ENCODE measurements around the gene BCL2L15.
"Not testable (repeated sequence)": the region's sequence is repeated elsewhere in the genome, so short reads cannot be mapped to it uniquely, and the experiment has no call there.

BCL2L15 gene

GRCh38 chr1:113868387-113869083 is 18.8 kb downstream of the BCL2L15 start:
- no peak for DNase-seq

DNA sequence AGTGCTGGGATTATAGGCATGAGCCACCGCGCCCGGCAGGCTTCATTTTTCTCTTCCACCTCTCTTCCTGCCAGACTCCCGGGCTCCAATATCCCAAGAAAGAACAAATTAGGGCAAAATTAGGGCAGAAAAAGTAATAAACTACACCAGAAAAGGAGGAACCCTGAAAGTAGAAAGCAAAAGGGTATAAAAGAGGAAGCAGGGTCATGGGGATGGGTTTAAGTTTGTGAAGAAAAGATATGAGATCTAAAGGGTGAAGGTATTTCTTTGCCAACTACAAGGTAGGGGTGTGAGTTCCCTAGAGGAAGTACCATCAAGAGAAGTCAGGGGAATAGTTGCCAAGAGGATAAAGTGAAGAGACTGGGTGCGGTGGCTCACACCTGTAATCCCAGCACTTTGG is 25.7 kb downstream of the BCL2L15 start:
- DNase-seq = no peak

- DNase-seq = no peak
Measured at GRCh38 chr1:113860891-113861290, 26.5 kb downstream of the BCL2L15 start.

DNA sequence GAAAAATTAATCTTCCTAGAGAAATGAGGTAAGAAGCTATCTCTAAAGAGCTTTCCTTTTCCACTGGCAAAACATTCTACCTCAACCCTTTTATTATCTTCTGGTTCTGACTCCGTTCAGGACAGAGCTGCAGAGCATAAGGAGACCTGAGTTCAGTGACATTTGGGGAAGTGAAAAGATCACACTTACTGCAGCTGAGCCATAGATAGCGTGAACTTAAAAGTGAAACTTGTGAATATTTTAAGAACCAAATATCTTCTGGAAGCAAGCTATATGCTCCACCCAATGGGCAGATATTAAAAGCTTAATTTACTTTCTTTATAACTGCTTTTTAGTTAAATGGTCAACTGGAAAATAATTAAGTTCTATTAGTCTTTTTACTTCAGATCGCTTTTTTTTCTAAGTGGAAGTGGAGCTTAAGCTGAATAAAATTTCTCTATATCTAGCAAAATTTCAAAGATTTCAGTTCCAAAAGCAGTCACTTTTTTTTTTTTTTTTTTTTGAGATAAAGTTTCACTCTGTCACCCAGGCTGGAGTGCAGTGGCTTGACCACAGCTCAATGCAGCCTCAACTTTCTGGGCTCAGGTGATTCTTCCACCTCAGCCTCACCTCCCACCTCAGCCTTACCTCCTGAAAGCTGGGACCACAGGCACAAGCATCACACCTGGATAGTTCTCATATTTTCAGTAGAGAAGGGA is 27.8 kb downstream of the BCL2L15 start:
- DNase-seq = no peak

DNA sequence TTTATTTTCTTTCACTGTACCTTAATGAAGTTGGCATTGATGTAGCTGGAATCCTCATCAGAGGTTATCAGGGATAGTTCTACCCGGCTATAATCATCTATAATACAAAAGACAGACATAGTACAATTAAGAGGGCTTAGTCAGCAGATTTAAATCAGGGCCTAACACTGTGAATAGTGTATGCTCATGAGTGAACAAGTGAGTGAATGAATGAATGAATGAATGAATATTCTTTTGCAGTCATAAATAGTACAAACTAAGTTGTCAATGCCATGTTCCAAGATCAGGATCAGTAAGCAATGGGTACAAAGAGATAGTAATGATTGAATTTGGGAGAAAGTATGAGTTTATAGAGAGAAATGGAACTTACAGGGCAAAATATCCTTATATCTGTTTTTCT is 28.4 kb downstream of the BCL2L15 start:
- no peak for DNase-seq

DNA sequence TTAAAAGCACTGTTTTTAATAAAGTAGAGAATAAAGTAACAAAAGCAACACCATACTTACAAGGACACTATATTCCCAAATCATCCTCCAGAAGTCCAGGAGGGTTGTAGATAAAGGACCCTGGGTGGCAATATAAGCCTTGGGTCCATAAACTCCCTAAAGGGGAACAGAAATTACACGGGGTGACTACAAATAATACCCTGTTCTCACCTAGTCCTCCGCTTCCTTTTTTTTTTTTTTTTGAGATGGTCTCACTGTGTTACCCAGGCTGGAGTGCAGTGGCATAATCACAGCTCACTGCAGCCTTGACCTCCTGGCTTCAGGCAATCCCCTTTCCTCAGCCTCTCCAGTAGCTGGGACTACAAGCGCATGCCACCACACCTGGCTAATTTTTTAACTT is 29.0 kb downstream of the BCL2L15 start:
- no peak for DNase-seq

DNA sequence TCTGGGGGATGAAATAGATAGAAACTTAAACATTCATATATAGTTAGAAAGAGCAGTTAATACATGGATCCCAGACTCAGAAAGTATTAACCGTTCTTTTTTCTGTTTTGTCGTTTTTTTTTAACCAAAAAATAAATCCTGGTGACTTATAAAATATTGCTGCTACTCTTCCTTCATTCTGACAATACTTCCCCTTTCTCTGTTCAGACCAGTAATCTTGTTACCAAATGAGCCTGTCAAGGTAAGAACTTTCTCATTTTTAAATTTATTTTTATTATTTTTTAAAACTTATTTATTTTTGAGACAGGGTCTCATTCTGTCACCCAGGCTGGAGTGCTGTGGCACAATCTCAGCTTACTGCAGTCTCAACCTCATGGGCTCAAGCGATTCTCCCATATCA is 29.6 kb downstream of the BCL2L15 start:
- no peak for DNase-seq

- DNase-seq = no peak
Measured at GRCh38 chr1:113856401-113856790, 31.0 kb downstream of the BCL2L15 start.

- DNase-seq = no peak
Measured at GRCh38 chr1:113855630-113856400, 31.6 kb downstream of the BCL2L15 start.

- no peak for DNase-seq
Measured at GRCh38 chr1:113854234-113854633, 33.1 kb downstream of the BCL2L15 start.

DNA sequence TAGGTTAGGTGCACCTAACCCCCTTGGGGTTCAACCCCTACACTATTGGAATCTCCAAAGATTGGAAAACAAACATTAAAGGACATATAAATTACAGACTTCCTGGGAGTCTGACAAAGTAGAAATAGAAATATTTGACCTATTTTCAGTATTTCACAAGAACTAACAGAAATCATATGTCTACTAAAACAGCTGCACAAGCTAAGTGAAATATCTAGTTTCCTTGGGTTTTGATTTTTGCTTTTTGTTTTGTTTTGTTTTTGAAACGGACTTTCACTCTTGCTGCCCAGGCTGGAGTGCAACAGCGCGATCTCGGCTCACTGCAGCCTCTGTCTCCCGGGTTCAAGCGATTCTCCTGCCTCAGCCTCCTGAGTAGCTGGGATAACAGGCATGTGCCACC is 34.7 kb downstream of the BCL2L15 start:
- DNase-seq = not testable (repeated sequence)

- DNase-seq = no peak
Measured at GRCh38 chr1:113850127-113850796, 37.1 kb downstream of the BCL2L15 start.

DNA sequence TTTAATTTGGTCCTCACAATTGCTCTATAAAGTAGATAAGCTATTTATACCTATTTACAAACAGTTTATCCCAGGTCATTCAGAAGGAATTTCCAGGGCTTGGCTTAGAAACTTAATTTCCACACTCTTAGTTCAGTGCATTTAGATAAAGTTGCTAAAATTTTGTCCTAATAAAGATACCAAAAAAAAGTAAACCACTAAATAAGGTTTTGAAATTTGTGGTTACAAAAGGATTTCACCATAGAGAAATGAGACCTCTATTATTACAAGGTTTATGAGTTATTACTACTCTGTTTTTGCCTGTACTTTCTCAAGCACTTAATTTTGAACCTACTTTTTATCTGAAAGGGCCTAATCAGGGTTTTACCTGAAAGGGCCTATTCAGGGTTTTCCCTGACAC is 38.3 kb downstream of the BCL2L15 start:
- DNase-seq = no peak

DNA sequence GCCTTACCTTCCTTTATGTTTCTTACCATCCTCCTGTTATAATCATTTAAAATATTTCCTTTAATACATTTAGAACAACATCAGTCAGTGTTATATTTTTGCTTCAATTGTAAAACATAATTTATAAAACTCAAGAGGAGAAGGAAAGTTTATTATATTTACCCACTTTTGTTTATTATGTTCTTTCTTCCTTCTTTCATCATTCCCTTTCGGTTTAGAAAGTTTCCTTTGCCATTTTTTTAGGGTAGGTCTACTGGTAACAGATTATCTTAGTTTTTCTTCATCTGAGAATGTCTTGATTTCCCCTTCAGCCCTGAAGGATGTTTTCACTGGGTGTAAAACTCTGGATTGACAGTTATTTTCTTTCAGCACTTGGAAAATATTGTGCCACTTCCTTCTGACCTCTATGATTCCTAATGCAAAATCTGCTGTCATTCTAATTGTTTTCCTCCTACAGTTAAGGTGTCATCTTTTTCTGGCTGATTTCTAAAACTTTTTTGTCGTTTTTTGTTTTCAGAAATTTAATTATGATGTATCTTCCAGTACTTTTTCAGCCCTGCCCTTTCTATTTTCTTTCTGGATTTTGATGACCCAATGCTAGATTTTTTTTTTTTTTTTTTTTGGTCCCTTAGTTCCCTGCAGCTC is 40.9 kb downstream of the BCL2L15 start:
- no peak for DNase-seq

DNA sequence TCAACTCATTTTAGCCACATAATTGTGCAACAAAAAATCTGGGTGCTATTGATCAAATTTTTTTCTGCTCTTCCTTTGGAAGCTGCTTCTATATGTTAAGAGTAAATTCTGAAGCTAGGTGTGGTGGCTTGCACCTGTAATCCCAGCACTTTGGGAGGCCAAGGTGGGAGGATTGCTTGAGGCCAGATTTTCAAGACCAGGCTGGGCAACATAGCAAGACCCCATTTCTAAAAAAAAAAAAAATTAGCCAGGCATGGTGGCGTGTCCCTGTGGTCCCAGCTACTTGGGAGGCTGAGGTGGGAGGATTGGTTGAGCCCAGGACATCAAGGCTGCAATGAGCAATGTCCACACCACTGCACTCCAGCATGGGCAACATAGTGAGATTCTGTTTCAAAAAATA is 50.8 kb downstream of the BCL2L15 start:
- DNase-seq = no peak

GRCh38 chr1:113835686-113836290 is 51.6 kb downstream of the BCL2L15 start:
- no peak for DNase-seq

DNA sequence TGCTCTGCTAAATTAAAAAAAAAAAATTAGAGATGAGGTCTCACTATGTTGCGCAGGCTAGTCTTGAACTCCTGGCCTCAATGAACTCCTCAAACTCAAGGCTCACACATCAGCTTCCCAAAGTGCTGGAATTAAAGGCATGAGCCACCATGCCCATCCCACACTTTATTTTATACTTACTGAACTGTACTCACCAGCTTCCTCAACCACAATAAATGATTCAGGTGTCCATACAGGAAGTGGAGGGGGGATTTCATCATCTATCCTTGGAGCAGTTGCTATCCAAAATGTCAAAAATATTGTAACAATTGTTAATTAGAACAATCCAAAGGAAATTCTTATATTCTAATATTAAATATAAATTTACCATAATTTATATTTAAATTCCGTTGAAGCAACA is 52.7 kb downstream of the BCL2L15 start:
- DNase-seq = no peak
